Right lung (tissue), 5 donors: ENCODE results near the gene DAG1. TPM values are rescaled to one million over a fixed set of nuclear protein-coding genes. Genes with fewer than 3 reads are reported as not detected.

Experiments
- DNase-seq, 2 donors: peaks; one replicate each; pipeline ENCODE4 v3.0.0-alpha.2; 2013
- polyA plus RNA-seq, 5 donors: library from polyadenylated mRNA; unstranded; fragments of 120-200 nt; gene quantifications; one replicate each; pipeline versions ENCODE4 v1.2.1 to v1.2.3, GENCODE V29; 2013; ENCODE audit warnings: inconsistent platforms in 1 of 5, low replicate concordance in 1 of 5; ENCODE audit not compliant: insufficient read length in 5 of 5, insufficient read depth in 1 of 5

Gene DAG1
- polyA plus RNA-seq, 5 donors = 43.0 to 62.1 (median 50.1) TPM

GRCh38 chr3:49552087-49552486 lies 82.0 kb downstream of the DAG1 start:
- no peak for DNase-seq

GRCh38 chr3:49553324-49553691 lies 83.2 kb downstream of the DAG1 start:
- no peak for DNase-seq

GRCh38 chr3:49553692-49554632 lies 83.9 kb downstream of the DAG1 start, which contains the start of gene BSN:
Gene BSN, plus strand, starts transcription at chr3:49554477. Its CDS starts 126 bp downstream, at chr3:49554603.
- DNase-seq = peak; percentile 91 to 92

- peak; percentile 44 to 52 for DNase-seq
These were observed 84.7 kb downstream of the DAG1 start for GRCh38 chr3:49554633-49555265.

GRCh38 chr3:49556500-49557275 lies 86.6 kb downstream of the DAG1 start:
- DNase-seq = no peak

GRCh38 chr3:49563040-49563578 lies 93.0 kb downstream of the DAG1 start:
- no peak for DNase-seq

GRCh38 chr3:49563766-49564165 lies 93.7 kb downstream of the DAG1 start:
- DNase-seq = no peak

GRCh38 chr3:49566312-49566711 lies 96.2 kb downstream of the DAG1 start:
- DNase-seq = no peak

GRCh38 chr3:49567406-49567805 lies 97.3 kb downstream of the DAG1 start:
- no peak for DNase-seq

GRCh38 chr3:49568965-49569364 lies 98.9 kb downstream of the DAG1 start:
- no peak for DNase-seq

GRCh38 chr3:49570028-49570654 lies 100.1 kb downstream of the DAG1 start:
- no peak for DNase-seq

GRCh38 chr3:49582177-49582576 lies 112.1 kb downstream of the DAG1 start:
- DNase-seq = no peak

Other genes starting within 250 kb of the DAG1 start
- gene C3orf62, start 193.0 kb upstream of the DAG1 start, polyA plus RNA-seq = 10 to 100 TPM; 10.8 to 13.4 (median 12.4) TPM
- 10 to 100 TPM; 65.0 to 80.3 (median 72.7) TPM for gene USP4, start 130.2 kb upstream of the DAG1 start, polyA plus RNA-seq
- gene GPX1, start 111.9 kb upstream of the DAG1 start, polyA plus RNA-seq = 100 to 1,000 TPM in 4 of 5 donors, 10 to 100 TPM in 1; 97.4 to 224 (median 122) TPM
- gene RHOA, start 58.3 kb upstream of the DAG1 start, polyA plus RNA-seq = 100 to 1,000 TPM; 456 to 543 (median 472) TPM
- gene TCTA, start 57.8 kb upstream of the DAG1 start, polyA plus RNA-seq = 10 to 100 TPM; 17.3 to 24.0 (median 20.9) TPM
- gene AMT, start 47.8 kb upstream of the DAG1 start, polyA plus RNA-seq = 10 to 100 TPM; 26.3 to 41.7 (median 29.9) TPM
- 10 to 100 TPM; 22.7 to 30.5 (median 24.0) TPM for gene NICN1, start 40.9 kb upstream of the DAG1 start, polyA plus RNA-seq
- gene BSN, start 84.2 kb downstream of the DAG1 start, polyA plus RNA-seq = under 1 TPM; 0.73 to 0.97 (median 0.81) TPM
- 100 to 1,000 TPM in 1 of 5 donors, 10 to 100 TPM in 4; 87.1 to 116 (median 90.4) TPM for gene APEH, start 204.1 kb downstream of the DAG1 start, polyA plus RNA-seq
- 10 to 100 TPM; 21.3 to 54.2 (median 40.5) TPM for gene MST1, start 219.2 kb downstream of the DAG1 start, polyA plus RNA-seq
- gene RNF123, start 219.3 kb downstream of the DAG1 start, polyA plus RNA-seq = 10 to 100 TPM; 25.9 to 33.5 (median 27.4) TPM
- 1 to 10 TPM in 4 of 5 donors, under 1 TPM in 1; 0.66 to 2.6 (median 1.9) TPM for gene AMIGO3, start 249.4 kb downstream of the DAG1 start, polyA plus RNA-seq